ELR (cell line): ENCODE results near the gene FAM184B.
"Not testable (repeated sequence)": the region's sequence is repeated elsewhere in the genome, so short reads cannot be mapped to it uniquely, and the experiment has no call there.

Experiments used
- DNase-seq: peaks from one replicate; pipeline ENCODE4 v3.0.0-alpha.2; 2015; ENCODE audit warnings: low read depth

FAM184B gene

DNA sequence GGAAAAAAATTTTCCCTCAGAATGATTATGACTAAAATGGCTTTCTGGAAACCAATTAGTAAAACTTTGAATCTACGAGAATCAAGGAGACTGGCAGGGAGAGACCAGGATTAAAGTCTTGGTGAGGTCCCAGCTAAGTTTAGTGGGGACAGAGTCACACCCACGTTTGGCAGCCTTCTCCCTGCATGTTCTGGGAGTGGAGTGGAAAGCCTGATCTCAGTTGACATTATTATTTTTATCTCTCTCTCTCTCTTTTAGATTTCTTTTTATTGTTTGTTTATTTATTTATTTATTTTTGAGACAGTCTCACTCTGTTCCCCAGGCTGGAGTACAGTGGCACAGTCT, 99.2 kb downstream of the FAM184B start:
- DNase-seq: no peak

DNA sequence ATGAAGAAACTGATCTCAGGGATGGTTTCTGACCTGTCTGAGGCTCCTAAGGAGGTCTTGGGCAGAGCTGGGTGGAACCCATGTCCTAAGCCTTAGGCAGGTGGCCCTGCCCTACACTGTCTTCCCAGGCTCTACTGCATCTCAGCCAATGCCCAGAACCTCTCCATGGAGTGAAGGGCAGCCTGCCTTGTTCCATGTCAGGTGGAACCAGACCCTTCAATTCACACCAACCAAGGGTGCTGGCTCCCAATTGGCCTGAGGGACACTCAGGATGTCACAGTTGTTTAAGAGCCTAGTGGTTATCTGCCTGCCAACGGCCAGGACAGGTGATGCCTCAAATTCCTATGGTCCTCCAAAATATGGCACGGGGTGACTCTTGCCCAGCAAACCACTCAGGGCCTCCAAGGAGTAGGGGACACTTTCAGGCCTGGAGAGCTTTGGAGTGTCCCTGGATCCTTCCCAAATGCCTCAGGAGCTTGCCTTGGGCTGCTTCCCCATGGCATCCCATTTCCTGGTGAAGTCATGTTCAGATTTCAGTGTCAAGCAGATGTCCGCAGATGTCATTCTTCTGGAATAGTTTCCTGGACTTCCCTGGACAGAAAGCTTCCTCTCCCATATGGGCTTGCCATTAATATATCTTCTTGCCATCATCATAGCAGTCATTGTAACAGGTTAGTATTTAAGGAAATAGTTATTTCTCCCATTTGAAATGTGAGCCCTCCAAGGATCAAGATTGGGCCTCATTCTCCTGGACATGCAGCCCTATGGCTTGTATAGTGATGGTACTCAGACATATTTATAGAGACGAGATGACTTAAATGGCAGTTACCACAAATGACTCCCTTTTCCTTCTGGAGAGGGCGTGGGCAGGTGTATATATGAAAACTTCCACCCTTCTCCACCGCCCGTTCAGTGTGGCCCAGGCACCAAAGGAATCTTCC, 99.9 kb downstream of the FAM184B start:
- DNase-seq: no peak

DNA sequence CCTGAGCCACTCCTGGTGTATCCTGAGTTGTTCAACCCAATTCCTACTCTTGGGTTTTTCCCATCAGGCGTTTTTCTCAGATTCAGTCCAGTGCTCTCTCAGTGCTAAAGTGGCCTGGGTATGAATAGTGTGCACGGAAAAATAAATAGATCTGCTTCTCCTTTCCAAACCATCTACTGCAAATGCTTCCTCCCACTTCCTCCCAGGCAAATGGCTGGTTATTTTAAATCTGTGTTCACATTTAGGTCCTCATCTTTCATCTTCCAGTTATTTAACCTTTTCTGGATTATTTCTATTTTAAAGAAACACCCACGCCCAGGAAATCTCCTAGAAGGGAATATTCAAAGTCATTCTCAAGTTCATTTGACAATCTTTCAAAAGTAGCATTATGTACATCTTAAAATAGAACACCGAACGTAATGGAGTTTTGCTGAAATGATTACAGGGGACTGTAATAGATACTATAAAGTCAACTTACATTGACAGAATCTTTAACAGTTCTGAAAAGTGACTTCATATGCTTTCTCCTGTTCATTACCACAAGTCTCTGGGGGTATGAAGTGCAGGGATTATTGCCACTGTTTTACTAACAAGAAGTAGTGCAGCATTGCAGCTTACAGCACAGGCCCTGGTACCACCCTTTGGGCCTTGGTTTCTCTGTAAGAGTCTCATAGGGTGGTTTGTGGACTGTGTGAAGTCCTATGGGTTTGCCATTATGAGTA, 100.7 kb downstream of the FAM184B start:
- DNase-seq: no peak

DNA sequence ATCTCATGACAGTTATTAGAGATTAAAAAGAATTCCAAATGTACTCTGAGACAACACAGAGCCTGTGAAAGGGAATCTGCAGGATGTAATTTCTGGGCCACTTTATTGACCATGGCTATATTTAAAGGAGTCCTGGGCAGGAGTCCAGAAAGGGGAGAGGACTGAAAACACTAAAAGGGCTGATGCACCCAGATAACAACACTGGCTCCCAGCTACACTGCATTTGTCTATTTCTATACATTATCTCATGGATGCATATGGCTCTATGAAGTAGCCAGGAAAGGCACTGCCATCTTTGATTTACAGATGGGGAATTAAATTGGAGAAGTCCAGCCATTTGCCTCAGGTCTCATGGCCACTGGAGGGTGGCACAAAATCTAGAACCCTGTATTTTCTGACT, 111.0 kb downstream of the FAM184B start:
- DNase-seq: no peak

DNA sequence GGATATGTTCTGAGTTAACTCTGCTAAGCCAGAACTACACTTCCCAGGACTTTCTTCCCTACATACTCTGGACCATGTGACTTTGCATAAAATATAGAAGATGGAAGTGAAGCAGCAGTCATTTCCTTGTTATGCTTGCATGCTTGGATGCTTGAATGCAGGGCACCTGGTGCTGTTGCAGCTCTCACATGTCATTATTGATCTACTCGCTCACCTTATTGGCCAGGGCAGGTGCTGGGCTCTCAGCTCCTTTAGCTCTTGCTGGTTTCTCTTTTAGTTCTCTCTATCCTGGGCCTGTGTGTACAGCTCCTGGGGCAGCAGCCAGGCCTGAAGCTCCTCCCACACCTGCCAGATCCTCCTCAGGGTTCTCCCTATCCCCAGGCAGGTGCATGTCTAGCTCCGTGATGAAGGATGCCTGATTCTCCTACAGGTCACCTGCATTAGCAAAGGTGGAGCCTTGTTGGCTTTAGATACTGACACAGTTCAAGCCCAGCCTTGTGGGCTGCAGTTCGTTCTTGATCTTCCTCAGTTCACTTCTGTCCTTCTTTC, 113.7 kb downstream of the FAM184B start:
- no peak for DNase-seq

DNA sequence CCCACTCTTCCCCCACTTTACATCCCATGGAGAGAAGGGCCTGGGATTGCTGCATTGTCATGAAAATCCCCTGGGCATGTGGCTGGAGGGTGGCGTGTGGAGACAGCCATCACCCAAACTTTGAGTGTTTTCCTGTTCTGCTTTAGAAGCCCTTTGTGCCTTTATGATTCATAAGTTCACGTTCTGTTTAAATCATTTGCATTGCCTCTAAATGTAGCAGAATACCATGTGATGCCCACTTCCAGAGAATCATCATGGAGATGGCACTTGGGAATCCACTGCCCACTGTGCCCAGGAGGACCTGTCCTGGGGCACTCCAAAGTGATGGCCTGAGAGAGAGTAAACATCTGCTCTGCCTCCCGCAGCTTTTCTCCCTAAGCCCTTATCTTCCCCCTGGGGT, 114.2 kb downstream of the FAM184B start:
- DNase-seq: no peak

DNA sequence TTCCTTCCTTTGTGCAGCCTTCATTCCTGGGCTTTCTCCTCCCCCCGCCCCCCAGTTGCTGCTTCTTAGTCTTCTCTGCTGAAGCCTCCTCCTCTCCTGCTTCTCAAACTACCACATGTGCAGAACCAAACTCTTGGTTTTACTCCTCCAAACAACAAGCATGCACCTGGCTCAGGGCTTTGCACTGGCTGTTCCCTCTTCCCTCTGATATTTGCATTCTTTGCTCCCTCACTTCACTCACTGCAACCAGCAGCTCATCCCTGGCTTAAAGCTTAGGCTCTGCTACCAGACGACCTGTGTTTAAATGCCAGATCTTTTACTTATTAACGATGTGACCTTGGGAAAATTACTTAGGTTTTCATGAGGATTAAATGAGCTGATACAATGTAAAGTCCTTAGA, 115.6 kb downstream of the FAM184B start:
- DNase-seq: no peak

DNA sequence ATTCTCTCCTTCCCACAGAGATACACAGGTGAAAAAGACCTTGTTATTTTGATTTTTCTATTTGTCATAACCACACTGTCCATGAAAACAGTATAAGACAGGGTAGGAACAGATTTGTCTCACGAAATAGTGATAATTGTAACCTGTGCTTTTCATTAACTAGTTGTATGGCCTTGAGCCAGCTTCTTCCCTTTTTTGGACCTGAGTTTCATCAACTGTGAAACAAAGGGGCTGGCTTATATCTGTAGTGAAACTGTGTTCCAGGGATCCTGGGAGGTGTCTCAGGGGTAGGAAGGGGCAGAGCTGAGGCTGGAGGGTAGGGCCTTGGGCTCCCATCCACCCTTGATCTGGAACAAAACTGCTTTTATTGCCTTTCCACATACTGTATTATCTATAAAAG, 116.1 kb downstream of the FAM184B start:
- DNase-seq: no peak

DNA sequence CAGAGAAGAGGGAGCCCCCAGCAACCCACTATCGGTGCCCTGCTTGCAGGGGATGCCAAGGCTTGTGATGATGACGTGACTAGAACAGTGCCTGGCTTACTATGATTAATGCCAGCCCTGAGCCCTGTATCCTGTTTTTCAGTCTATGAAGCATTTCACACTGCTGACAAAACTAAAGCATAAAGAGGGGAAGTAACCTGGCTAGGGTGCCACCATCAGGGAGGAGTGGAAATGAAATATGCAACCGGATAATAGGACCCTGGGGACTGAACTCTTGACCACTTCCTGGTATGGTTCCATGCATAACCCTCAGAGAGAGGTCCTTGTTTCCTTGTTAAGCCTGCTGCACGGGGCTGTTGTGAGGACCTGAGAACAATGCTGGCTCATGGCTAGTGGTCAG, 116.7 kb downstream of the FAM184B start:
- DNase-seq: no peak

DNA sequence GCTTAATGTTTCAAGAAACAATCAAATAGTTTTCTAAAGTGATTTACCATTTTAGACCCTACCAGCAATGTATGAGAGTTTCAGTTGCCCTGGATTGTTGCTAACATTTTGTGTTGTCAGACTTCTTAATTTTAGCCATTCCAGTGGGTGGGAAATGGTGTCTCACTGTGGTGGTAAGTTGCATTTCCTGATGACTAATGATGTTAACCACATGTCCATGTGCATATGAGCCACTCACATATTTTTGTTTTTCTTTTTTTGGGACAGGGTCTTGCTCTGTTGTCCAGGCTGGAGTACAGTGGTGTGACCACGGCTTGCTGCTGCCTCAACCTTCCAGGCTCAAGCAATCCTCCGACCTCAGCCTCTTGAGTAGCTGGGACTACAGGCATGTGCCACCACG, 118.7 kb downstream of the FAM184B start:
- peak; percentile 60 for DNase-seq

DNA sequence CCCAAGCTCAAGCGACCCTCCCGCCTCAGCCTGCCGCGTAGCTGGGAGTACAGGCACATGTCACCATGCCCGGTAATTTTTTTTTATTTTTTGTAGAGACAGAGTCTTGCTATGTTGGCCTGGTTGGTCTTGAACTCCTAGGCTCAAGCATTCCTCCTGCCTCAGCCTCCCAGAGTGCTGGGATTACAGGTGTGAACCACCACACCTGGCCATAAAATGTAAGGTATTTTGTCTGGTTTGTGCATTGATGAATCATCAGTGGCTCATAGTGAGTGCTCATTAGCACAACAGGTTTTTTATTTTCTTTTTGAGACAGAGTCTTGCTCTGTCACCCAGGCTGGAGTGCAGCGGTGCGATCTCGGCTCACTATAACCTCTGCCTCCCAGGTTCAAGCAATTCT, 122.2 kb downstream of the FAM184B start:
- DNase-seq: not testable (repeated sequence)

DNA sequence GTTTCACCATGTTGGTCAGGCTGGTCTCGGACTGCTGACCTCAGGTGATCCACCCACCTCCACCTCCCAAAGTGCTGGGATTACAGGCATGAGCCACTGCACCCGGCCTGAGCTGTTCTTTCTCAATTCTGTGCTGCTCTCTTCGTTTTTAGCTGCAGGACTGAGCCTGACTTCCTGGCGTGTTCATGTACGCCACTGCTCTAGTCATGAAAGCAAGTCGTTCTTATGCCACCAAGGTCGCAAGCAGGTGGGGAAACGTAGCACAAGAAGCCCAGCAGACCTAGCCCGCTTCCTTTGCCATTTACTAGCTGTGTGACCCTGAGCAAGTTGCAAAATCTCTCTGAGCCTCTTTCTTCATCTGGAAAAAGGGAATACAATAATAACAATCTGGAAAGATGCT, 123.6 kb downstream of the FAM184B start:
- no peak for DNase-seq

DNA sequence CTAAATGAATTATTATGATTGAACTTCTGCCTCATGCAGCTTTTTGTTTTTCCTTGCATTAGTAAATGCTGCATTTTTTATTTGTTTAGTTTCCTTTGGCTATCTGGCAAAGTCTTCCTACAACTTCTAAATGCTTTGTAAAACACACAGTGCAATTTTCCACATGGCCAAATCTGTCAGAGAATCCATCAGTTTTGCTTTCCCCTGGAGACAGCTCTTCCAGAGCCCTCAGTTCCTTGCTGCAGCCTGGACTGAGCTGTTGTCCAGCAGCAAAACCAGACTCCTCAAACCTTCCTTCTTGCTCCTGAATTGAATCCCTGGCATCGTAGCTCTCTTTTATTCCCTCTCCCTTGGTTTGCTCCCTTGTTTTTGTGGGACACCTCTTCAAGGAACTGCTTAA, 124.3 kb downstream of the FAM184B start:
- no peak for DNase-seq

DNA sequence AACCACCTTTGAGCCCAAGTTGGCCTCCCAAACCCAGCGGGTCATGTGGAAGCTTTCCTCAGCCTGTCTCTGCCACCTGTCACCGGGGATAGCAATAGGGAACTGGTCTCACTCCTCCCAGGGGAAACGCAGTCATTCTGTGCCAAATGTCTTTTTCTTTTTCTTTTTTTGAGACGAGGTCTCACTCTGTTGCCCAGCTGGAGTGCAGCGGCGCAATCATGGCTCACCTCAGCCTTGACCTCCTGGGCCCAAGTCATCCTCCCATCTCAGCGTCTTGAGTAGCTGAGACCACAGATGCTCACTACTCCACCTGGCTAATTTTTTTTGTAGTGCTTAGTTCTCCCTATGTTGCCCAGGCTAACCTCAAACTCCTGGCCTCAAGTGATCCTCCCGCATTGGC, 126.7 kb downstream of the FAM184B start:
- no peak for DNase-seq

DNA sequence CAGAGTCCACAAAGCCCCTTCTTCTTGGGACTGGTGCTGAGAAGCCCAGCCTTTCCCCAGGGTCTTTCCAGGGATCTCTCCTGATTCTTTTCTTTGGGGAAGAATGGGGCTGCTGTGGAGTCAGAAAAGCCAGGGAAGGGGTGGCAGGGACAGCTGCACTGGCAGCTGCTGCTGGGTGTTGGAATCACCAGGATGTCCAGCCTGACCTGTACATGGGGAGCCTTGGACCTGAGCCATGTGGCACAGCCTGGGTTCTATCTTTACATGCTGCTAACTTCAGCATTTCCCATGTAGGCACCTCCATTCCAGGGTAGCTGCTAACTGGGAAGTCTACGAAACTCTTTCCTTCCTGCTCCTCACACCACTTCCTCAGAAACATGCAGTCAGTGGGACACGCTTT, 131.0 kb downstream of the FAM184B start:
- DNase-seq: no peak

DNA sequence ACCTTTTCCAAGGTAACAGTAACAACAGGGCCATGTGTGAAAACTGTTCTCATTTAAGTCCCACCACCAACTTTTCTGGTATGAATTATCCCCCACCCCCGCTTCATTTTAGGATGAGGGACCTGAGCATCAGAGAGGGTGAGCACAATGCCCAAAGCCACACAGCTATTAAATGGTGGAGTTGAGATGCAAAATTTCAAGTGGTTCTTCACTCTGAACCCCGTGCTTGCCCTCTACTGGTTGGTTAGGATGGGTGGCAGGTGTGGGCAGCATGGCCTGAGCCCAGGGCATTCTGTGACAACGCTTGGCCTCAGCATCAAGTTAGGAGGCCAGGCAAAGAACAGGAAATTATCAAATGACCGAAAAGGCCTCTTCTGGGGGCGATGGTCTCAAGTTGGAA, 133.5 kb downstream of the FAM184B start:
- no peak for DNase-seq

DNA sequence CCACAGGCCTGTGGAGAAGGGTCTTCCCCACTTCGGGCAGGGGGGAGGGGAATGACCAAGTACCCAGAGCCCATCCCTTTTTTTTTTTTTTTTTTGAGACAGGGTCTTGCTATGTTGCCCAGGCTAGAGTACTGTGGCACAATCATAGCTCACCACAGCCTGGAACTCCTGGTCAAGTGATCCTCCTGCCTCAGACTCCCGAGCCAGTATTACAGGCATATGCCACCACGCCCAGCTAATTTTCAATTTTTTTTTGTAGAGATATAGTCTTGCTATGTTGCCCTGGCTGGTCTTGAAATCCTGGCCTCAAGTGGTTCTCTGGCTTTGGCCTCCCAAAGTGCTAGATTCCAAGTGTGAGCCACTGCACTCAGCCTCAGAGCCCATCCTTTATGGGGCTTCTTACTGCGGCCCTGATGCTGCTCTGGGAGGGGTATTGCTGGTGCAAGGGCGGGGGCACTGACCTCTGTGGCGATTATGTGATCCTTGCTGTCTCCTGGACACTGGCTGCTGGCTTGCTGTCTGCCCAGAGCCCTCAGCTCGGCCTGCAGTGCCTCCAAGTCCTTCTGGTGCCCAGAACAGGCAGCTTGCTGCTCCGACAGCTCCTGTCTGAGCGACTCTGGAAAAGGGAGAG, 134.1 kb downstream of the FAM184B start:
- no peak for DNase-seq

DNA sequence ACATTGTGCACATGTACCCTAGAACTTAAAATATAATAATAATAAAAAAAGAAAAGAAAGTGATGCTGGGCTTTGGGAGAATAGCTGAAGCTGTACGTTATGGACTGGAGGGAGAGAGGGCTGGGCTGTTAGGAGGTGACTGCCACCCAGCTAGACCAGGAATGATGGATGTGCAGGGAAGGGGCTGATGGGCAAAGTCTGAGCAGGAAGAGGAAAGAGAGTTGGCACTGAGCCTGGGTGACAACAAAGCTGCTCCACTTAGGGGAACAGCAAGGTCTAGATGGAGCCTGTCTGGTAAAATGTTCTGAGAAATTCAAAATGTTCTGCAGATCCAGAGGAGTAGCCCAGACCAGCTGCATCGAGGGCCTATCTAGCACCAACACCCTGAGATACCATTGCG, 134.7 kb downstream of the FAM184B start:
- DNase-seq: no peak

DNA sequence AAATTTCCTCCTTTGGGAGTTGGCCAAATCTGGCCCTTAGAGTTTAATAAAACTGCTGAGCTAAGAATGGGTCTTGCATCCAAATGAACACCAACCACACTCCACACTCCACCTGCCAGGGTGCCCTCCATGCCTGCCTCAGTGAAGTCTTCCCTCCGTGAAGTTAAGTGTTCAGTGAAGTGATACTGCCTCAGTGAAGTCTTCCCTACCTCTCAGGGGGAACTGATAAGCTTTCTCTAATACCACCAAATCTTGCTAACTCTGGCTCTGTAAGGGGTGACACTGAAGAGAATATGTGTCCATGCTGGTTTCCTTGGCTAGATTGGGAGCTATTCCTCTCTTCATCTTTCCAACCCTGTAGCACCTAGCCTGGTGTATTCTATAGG, 139.0 kb downstream of the FAM184B start:
- DNase-seq: no peak

DNA sequence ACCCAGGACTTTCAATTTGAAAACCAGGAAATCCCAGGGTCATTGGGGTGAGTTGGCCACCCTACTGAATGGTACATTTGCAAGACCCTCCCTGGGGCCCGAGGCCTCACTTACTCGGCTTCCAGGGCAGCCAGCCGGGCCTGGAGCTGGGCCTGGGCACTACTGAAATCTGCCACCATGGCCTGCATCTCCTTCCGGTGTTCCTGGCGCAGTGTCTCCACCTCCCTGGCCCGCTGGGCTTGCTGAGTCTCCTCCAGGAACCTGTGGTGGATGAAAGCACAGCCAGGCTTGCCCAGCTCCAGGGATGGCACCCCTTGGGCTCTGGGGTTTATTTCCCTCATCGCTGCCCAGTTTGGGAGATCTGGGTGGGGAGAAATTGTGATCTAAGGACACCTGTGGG, 142.3 kb downstream of the FAM184B start:
- DNase-seq: no peak

DNA sequence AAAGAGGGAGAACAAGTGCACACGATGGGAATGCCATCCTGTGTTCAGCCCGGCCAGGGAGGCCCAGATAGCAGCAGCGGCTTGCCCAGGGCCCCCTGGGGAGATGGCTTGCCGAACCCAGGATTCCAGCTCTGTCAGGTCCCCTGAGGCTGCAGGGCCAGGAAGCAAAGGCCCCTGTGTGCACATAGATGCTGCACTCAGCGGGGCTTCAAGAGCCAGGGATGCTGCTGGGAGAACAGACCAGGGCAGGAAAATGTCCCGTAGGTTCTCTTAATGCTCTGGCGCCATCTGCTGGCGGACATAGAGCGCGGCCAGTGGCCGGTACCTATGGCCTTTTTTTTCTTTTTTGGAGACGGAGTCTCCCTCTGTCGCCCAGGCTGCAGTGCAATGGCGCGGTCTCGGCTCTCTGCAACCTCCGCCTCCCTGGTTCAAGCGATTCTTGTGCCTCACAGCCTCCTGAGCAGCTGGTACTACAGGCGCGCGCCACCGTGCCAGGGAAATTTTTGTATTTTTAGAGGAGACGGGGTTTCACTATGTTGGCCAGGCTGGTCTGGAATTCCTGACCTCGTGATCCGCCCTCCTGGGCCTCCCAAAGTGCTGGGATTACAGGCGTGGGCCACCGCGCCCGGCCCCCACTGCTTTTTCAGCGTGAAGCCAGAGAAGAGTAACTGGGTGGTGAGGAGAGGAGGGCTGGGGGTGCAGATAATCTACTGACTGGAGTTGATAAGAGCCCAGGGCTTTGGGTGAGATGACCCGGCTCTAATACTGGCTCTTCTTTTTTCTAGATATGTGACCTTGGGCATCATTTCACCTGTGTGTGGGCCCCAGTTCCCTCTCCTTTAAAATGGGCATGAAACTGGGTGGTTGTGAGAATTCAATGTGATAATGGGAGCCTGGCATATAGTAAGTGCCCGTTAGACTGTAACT, 144.5 kb downstream of the FAM184B start:
- peak; percentile 82 for DNase-seq

DNA sequence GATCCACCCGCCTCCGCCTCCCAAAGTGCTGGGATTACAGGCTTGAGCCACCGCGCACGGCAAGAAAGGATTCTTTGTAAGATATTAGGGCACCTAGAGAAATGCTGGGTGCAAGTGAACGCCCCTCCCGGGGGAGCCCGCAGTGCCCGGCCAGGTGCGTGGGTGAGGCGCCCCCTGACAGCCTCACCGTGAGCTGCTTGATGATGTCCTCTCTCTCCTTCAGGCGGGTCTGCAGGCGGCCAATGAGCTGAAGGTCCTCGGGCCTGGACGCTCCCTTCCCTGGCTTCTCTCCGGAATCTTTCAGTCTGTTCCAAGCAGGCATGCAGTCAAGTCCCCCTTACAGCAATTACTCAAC, 145.1 kb downstream of the FAM184B start:
- DNase-seq: no peak
